HEK293 (cell line): Measurements from ENCODE around the gene CACNG1.

ENCODE experiments used
- GLI4 ChIP-seq: fragments of 450-650 bp; formaldehyde crosslinking; IDR thresholded peaks from 2 replicates; pipeline ENCODE4 v1.5.1; 2016; ENCODE audit warnings: missing biosample characterization, missing genetic modification characterization
- GLIS2 ChIP-seq: fragments of 450-650 bp; formaldehyde crosslinking; IDR thresholded peaks from 2 replicates; pipeline ENCODE4 v1.5.1; 2016; ENCODE audit warnings: missing biosample characterization, missing genetic modification characterization
- HOXA7 ChIP-seq: sonication (generic); formaldehyde crosslinking; IDR thresholded peaks from 2 replicates; pipeline ENCODE4 v1.8.1; 2022; ENCODE audit warnings: missing genetic modification reagents, borderline replicate concordance
- ZNF138 ChIP-seq: fragments of 450-650 bp; formaldehyde crosslinking; IDR thresholded peaks from 2 replicates; pipeline ENCODE4 v1.5.1; 2016; ENCODE audit warnings: missing biosample characterization, missing genetic modification characterization, borderline replicate concordance
- ZNF24 ChIP-seq: fragments of 450-650 bp; formaldehyde crosslinking; IDR thresholded peaks from 2 replicates; pipeline ENCODE4 v1.5.1; 2016; ENCODE audit warnings: missing biosample characterization, missing genetic modification characterization
- ZNF335 ChIP-seq: fragments of 450-650 bp; formaldehyde crosslinking; conservative IDR thresholded peaks from 2 replicates; pipeline ENCODE4 v1.5.1; 2016; ENCODE audit warnings: missing biosample characterization, missing genetic modification characterization
- ZNF37A ChIP-seq: fragments of 450-650 bp; IDR thresholded peaks from 2 replicates; pipeline ENCODE4 v1.5.1; 2018; ENCODE audit warnings: missing biosample characterization, missing genetic modification characterization
- ZNF416 ChIP-seq: fragments of 450-650 bp; formaldehyde crosslinking; IDR thresholded peaks from 2 replicates; pipeline ENCODE4 v1.5.1; 2016; ENCODE audit warnings: missing biosample characterization, missing genetic modification characterization
- ZNF660 ChIP-seq: fragments of 450-650 bp; IDR thresholded peaks from 2 replicates; pipeline ENCODE4 v1.5.1; 2018; ENCODE audit warnings: missing biosample characterization, mild to moderate bottlenecking, missing genetic modification characterization
- ZNF670 ChIP-seq: fragments of 450-650 bp; formaldehyde crosslinking; IDR thresholded peaks from 2 replicates; pipeline ENCODE4 v1.5.1; 2016; ENCODE audit warnings: missing biosample characterization, missing genetic modification characterization, low read depth
- TF ChIP-seq, protein P1 (sequence below): fragments of 450-650 bp; formaldehyde crosslinking; IDR thresholded peaks from 2 replicates; pipeline ENCODE4 v1.5.1; 2016; ENCODE audit warnings: missing biosample characterization, missing genetic modification characterization
- TF ChIP-seq, protein P2 (sequence below): fragments of 450-650 bp; formaldehyde crosslinking; IDR thresholded peaks from 2 replicates; pipeline ENCODE4 v1.5.1; 2016; ENCODE audit warnings: missing biosample characterization, missing genetic modification characterization

DNA sequence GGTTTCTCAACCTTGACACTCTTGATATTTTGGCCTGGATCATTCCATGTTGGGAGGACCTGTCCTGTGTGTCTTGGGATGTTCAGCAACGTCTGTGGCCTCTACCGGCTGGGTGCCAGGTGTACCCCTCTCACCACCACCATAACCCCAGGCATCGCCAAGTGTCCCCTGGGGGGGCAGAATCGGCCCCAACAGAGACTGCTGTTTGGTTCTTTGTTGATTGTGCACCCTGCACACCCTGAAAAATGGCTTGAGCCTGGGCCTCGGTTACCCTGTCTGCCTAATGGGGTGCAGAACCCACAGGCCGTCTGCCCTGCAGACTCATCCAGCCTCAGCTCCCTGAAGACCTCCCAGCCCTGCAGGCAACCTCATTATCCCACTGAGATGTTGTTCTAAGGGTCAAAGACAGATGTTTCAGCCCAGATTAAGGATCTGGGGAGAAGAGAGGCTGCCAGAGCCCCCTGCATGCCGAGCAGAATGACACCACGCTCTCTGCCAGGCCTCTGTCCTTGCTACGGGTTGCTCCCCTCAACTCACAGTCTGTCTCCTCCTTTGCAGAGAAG, 9.2 kb downstream of the CACNG1 start:
- TF ChIP-seq GLI4 (tag by site-specific recombination) (no peak), HOXA7 (CRISPR knock-in tag) (no peak), GLIS2 (tag by site-specific recombination) (no peak), ZNF416 (tag by site-specific recombination) (no peak), ZNF335 (tag by site-specific recombination) (no peak), ZNF24 (no peak), ZNF37A (no peak), ZNF660 (tag by site-specific recombination) (no peak), ZNF670 (tag by site-specific recombination) (no peak), ZNF138 (no peak)
- TF ChIP-seq, protein P1, sequence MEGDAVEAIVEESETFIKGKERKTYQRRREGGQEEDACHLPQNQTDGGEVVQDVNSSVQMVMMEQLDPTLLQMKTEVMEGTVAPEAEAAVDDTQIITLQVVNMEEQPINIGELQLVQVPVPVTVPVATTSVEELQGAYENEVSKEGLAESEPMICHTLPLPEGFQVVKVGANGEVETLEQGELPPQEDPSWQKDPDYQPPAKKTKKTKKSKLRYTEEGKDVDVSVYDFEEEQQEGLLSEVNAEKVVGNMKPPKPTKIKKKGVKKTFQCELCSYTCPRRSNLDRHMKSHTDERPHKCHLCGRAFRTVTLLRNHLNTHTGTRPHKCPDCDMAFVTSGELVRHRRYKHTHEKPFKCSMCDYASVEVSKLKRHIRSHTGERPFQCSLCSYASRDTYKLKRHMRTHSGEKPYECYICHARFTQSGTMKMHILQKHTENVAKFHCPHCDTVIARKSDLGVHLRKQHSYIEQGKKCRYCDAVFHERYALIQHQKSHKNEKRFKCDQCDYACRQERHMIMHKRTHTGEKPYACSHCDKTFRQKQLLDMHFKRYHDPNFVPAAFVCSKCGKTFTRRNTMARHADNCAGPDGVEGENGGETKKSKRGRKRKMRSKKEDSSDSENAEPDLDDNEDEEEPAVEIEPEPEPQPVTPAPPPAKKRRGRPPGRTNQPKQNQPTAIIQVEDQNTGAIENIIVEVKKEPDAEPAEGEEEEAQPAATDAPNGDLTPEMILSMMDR: no peak
- TF ChIP-seq, protein P2, sequence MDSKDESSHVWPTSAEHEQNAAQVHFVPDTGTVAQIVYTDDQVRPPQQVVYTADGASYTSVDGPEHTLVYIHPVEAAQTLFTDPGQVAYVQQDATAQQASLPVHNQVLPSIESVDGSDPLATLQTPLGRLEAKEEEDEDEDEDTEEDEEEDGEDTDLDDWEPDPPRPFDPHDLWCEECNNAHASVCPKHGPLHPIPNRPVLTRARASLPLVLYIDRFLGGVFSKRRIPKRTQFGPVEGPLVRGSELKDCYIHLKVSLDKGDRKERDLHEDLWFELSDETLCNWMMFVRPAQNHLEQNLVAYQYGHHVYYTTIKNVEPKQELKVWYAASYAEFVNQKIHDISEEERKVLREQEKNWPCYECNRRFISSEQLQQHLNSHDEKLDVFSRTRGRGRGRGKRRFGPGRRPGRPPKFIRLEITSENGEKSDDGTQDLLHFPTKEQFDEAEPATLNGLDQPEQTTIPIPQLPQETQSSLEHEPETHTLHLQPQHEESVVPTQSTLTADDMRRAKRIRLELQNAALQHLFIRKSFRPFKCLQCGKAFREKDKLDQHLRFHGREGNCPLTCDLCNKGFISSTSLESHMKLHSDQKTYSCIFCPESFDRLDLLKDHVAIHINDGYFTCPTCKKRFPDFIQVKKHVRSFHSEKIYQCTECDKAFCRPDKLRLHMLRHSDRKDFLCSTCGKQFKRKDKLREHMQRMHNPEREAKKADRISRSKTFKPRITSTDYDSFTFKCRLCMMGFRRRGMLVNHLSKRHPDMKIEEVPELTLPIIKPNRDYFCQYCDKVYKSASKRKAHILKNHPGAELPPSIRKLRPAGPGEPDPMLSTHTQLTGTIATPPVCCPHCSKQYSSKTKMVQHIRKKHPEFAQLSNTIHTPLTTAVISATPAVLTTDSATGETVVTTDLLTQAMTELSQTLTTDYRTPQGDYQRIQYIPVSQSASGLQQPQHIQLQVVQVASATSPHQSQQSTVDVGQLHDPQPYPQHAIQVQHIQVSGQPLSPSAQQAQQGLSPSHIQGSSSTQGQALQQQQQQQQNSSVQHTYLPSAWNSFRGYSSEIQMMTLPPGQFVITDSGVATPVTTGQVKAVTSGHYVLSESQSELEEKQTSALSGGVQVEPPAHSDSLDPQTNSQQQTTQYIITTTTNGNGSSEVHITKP (tag by site-specific recombination): no peak
